K562 (cell line): ENCODE data around the gene GNG14. TPM values are rescaled to one million over a fixed set of nuclear protein-coding genes. Genes with fewer than 3 reads are reported as not detected.
A peak's percentile ranks its signal among the peaks of the same experiment; 100 is the strongest.

Experiments used
- AFF1 ChIP-seq, 2 experiments: fragments of 450-650 bp; IDR thresholded peaks; 2 replicates each; pipeline ENCODE4 v1.6.1; 2018; ENCODE audit warnings: mild to moderate bottlenecking in 2 of 2, low read depth in 1 of 2; ENCODE audit not compliant: partially characterized antibody in 2 of 2
- ARNT ChIP-seq, 2 experiments: fragments of 450-650 bp; IDR thresholded peaks; 2 replicates each; pipeline ENCODE4 v1.6.1; 2016; ENCODE audit warnings: mild to moderate bottlenecking in 1 of 2
- BCOR ChIP-seq: fragments of 450-650 bp; IDR thresholded peaks from 2 replicates; pipeline ENCODE4 v1.6.1; 2016
- CHCHD3 ChIP-seq: fragments of 250-450 bp; sonication (Bioruptor Pico); IDR thresholded peaks from 2 replicates; pipeline ENCODE4 v2.1.2; 2022; ENCODE audit warnings: mild to moderate bottlenecking
- EP400 ChIP-seq: fragments of 450-650 bp; IDR thresholded peaks from 2 replicates; pipeline ENCODE4 v1.6.1; 2017; ENCODE audit warnings: antibody characterized with exemption, mild to moderate bottlenecking, moderate library complexity
- FOXA3 ChIP-seq, 2 experiments: fragments of 450-650 bp in 1 of 2; sonication (generic) in 1 of 2; formaldehyde crosslinking; IDR thresholded peaks in 1 of 2; conservative IDR thresholded peaks in 1 of 2; 2 replicates each; pipeline versions ENCODE4 v1.4.0 to v1.8.0; 2020 to 2022; ENCODE audit warnings: mild to moderate bottlenecking in 2 of 2, missing genetic modification reagents in 1 of 2
- FOXJ3 ChIP-seq: sonication (generic); formaldehyde crosslinking; IDR thresholded peaks from 2 replicates; pipeline ENCODE4 v1.4.0; 2020; ENCODE audit warnings: mild to moderate bottlenecking, missing genetic modification reagents
- GABPB2 ChIP-seq: fragments of 250-450 bp; sonication (Bioruptor Pico); conservative IDR thresholded peaks from 2 replicates; pipeline ENCODE4 v1.5.1; 2021; ENCODE audit warnings: mild to moderate bottlenecking
- HOMEZ ChIP-seq: fragments of 250-450 bp; sonication (Bioruptor Pico); IDR thresholded peaks from 2 replicates; pipeline ENCODE4 v1.4.0; 2020; ENCODE audit warnings: mild to moderate bottlenecking, moderate library complexity
- KLF10 ChIP-seq: fragments of 250-450 bp; sonication (Bioruptor Pico); IDR thresholded peaks from 2 replicates; pipeline ENCODE4 v1.6.1; 2021; ENCODE audit warnings: matching md5 sums
- NFE2 ChIP-seq: IDR thresholded peaks from 2 replicates; pipeline ENCODE4 v1.6.1; 2014; ENCODE audit warnings: antibody characterized with exemption, low read depth
- RBM17 ChIP-seq: fragments of 200-400 bp; formaldehyde crosslinking; IDR thresholded peaks from 2 replicates; pipeline ENCODE4 v1.6.1; 2017; ENCODE audit warnings: low read depth, mild to moderate bottlenecking, low read length, borderline replicate concordance
- RFX5 ChIP-seq: IDR thresholded peaks from 2 replicates; pipeline ENCODE4 v1.6.1; 2011; ENCODE audit warnings: low read depth, mild to moderate bottlenecking, improper control_type of control experiment, low read length
- SMARCC2 ChIP-seq: fragments of 450-650 bp; IDR thresholded peaks from 2 replicates; pipeline ENCODE4 v1.6.1; 2017; ENCODE audit warnings: antibody characterized with exemption, moderate library complexity, mild to moderate bottlenecking, low read depth
- SP1 ChIP-seq: sonication (generic); formaldehyde crosslinking; IDR thresholded peaks from 2 replicates; pipeline ENCODE4 v1.8.1; 2022; ENCODE audit warnings: mild to moderate bottlenecking, missing genetic modification reagents
- polyA plus RNA-seq, 8 experiments: library from polyadenylated mRNA; depleted of rRNA in 4 of 8; stranded (reverse) in 5 of 8; unstranded in 3 of 8; fragments of >200 nt; fragmentation: Nextera tagmentation in 2 of 8; fragmentation: Illumina TruSeq in 1 of 8; extraction: Ambion mirVana in 2 of 8; extraction: Trizol in 1 of 8; gene quantifications; 2 replicates each; pipeline versions ENCODE4 v1.2.1 to v1.2.3, GENCODE V29; 2011 to 2014; ENCODE audit warnings: inconsistent platforms in 1 of 8, missing spikeins in 1 of 8
- total RNA-seq, 7 experiments: library from RNA; depleted of rRNA in 6 of 7; stranded (reverse); fragments of >200 nt in 6 of 7; fragmentation: Illumina TruSeq in 2 of 7; extraction: Trizol in 2 of 7; gene quantifications; 2 replicates each; pipeline versions ENCODE4 v1.2.1 to v1.2.3, GENCODE V29; 2011 to 2021; ENCODE audit warnings: low replicate concordance in 1 of 7
- TF ChIP-seq, protein P1 (sequence below): sonication (generic); formaldehyde crosslinking; IDR thresholded peaks from 2 replicates; pipeline ENCODE4 v1.8.1; 2023; ENCODE audit warnings: mild to moderate bottlenecking, missing genetic modification reagents, moderate library complexity
- TF ChIP-seq, protein P2 (sequence below): sonication (generic); formaldehyde crosslinking; IDR thresholded peaks from 2 replicates; pipeline ENCODE4 v1.8.1; 2023; ENCODE audit warnings: mild to moderate bottlenecking, missing genetic modification reagents

Gene GNG14
- total and polyA plus RNA-seq, 9 of the 15 experiments (the other 6 are each of a cell fraction or from before 2014, with no cell fraction given): not detected

GRCh38 chr19:12722566-12723380, 35.0 kb downstream of the GNG14 start (continued):
- TF ChIP-seq, protein P1, sequence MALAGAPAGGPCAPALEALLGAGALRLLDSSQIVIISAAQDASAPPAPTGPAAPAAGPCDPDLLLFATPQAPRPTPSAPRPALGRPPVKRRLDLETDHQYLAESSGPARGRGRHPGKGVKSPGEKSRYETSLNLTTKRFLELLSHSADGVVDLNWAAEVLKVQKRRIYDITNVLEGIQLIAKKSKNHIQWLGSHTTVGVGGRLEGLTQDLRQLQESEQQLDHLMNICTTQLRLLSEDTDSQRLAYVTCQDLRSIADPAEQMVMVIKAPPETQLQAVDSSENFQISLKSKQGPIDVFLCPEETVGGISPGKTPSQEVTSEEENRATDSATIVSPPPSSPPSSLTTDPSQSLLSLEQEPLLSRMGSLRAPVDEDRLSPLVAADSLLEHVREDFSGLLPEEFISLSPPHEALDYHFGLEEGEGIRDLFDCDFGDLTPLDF (CRISPR knock-in tag): no peak
- no peak for TF ChIP-seq NFE2
- TF ChIP-seq SMARCC2: no peak
- no peak for TF ChIP-seq KLF10 (CRISPR knock-in tag)
- peak; percentile 69; the same call in 1 of the 2 replicates for TF ChIP-seq BCOR
- no peak for TF ChIP-seq HOMEZ (CRISPR knock-in tag)
- no peak for TF ChIP-seq FOXJ3
- no peak for TF ChIP-seq RFX5
- TF ChIP-seq ARNT (IDR thresholded peaks at IDR 0.05): peak; percentile 75 to 78
- TF ChIP-seq GABPB2 (CRISPR knock-in tag): no peak
- TF ChIP-seq CHCHD3 (CRISPR knock-in tag): no peak
- peak; percentile 74; the same call in 1 of the 2 replicates for TF ChIP-seq SP1 (CRISPR knock-in tag)
- no peak for TF ChIP-seq FOXA3 (CRISPR knock-in tag; conservative IDR thresholded peaks at IDR 0.05 in 1 of 2, IDR thresholded peaks at IDR 0.05 in 1 of 2)
- peak; percentile 96 for TF ChIP-seq EP400
- TF ChIP-seq AFF1 (IDR thresholded peaks at IDR 0.05; ENCODE audit: low read depth in 1 of 2, partially characterized antibody in 2 of 2): peak; percentile 50 to 91
- no peak for TF ChIP-seq RBM17
- TF ChIP-seq, protein P2, sequence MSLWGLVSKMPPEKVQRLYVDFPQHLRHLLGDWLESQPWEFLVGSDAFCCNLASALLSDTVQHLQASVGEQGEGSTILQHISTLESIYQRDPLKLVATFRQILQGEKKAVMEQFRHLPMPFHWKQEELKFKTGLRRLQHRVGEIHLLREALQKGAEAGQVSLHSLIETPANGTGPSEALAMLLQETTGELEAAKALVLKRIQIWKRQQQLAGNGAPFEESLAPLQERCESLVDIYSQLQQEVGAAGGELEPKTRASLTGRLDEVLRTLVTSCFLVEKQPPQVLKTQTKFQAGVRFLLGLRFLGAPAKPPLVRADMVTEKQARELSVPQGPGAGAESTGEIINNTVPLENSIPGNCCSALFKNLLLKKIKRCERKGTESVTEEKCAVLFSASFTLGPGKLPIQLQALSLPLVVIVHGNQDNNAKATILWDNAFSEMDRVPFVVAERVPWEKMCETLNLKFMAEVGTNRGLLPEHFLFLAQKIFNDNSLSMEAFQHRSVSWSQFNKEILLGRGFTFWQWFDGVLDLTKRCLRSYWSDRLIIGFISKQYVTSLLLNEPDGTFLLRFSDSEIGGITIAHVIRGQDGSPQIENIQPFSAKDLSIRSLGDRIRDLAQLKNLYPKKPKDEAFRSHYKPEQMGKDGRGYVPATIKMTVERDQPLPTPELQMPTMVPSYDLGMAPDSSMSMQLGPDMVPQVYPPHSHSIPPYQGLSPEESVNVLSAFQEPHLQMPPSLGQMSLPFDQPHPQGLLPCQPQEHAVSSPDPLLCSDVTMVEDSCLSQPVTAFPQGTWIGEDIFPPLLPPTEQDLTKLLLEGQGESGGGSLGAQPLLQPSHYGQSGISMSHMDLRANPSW (CRISPR knock-in tag): no peak
